Lung (tissue), 12 donors: ENCODE results near the gene TCAIM. TPM values are rescaled to one million over a fixed set of nuclear protein-coding genes. Genes with fewer than 3 reads are reported as not detected.

ENCODE experiments used
- ATAC-seq: fragments of 200-7000 bp; cut with Tn5 transposase; one replicate; pipeline ENCODE4 v1.9.1; 2020; ENCODE audit warnings: moderate number of reproducible peaks; ENCODE audit not compliant: insufficient read depth, low FRiP score
- DNase-seq, 3 donors: peaks; one replicate each; pipeline ENCODE4 v3.0.0-alpha.2; 2013 to 2017
- H3K27ac ChIP-seq, 2 donors: one replicate each; pipeline ENCODE4 v1.5.1; 2013; ENCODE audit warnings: mild to moderate bottlenecking in 2 of 2, moderate library complexity in 2 of 2, control low read depth in 1 of 2, inconsistent platforms in 1 of 2, low read depth in 1 of 2, low read length in 1 of 2
- H3K27me3 ChIP-seq, 3 donors: one replicate each; pipeline ENCODE4 v1.5.1; 2013; ENCODE audit warnings: low read length in 2 of 3; ENCODE audit not compliant: control insufficient read depth in 3 of 3, insufficient read depth in 3 of 3
- H3K36me3 ChIP-seq, 4 donors: one replicate each; pipeline ENCODE4 v1.5.1; 2013; ENCODE audit warnings: low read length in 4 of 4, mild to moderate bottlenecking in 1 of 4, moderate library complexity in 1 of 4; ENCODE audit not compliant: control insufficient read depth in 4 of 4, insufficient read depth in 4 of 4
- H3K4me1 ChIP-seq, 5 donors: one replicate each; pipeline ENCODE4 v1.5.1; 2013; ENCODE audit warnings: low read length in 5 of 5, mild to moderate bottlenecking in 2 of 5, moderate library complexity in 1 of 5; ENCODE audit not compliant: control insufficient read depth in 5 of 5, insufficient read depth in 5 of 5
- H3K4me3 ChIP-seq: one replicate; pipeline ENCODE4 v1.5.1; 2013; ENCODE audit warnings: mild to moderate bottlenecking, control low read depth, moderate library complexity
- H3K9ac ChIP-seq, 2 donors: one replicate each; pipeline ENCODE4 v1.5.1; 2013; ENCODE audit warnings: low read length in 2 of 2, control low read depth in 1 of 2; ENCODE audit not compliant: insufficient read depth in 1 of 2
- H3K9me3 ChIP-seq, 4 donors: one replicate each; pipeline ENCODE4 v1.5.1; 2013; ENCODE audit warnings: low read length in 3 of 4, mild to moderate bottlenecking in 1 of 4, moderate library complexity in 1 of 4; ENCODE audit not compliant: control insufficient read depth in 4 of 4, insufficient read depth in 3 of 4
- WGBS, 2 donors: extraction: QIAGEN DNeasy Blood & Tissue Kit; methylation state at CpG; one replicate each; pipeline ENCODE4 v1.1.7; 2013; 5-methylcytosine and 5-hydroxymethylcytosine counted together
- polyA plus RNA-seq, 2 donors: library from polyadenylated mRNA; stranded (reverse); fragments of 200-250 nt; gene quantifications; one replicate each; pipeline ENCODE4 v1.2.1, GENCODE V29; 2013
- total RNA-seq, 2 donors: library from RNA; depleted of rRNA in 1 of 2; stranded (reverse); fragments of >200 nt in 1 of 2; gene quantifications; one replicate each; pipeline ENCODE4 v1.2.1, GENCODE V29; 2014 to 2021
- TF ChIP-seq, protein P1 (sequence below): IDR thresholded peaks from 2 replicates; pipeline ENCODE4 v1.5.1; 2012; ENCODE audit warnings: mild to moderate bottlenecking; ENCODE audit errors: control extremely low read depth, extremely low read depth
- donor health status: control.
- donor health status: control.
- donor health status: Bipolar disorder and iron deficiency.
- donor health status: healthy.
- donor health status: DM: yes; HTN: yes; CAD: no.

Gene TCAIM
- total and polyA plus RNA-seq, 4 donors: 14.4 to 42.1 (median 18.9) TPM

DNA sequence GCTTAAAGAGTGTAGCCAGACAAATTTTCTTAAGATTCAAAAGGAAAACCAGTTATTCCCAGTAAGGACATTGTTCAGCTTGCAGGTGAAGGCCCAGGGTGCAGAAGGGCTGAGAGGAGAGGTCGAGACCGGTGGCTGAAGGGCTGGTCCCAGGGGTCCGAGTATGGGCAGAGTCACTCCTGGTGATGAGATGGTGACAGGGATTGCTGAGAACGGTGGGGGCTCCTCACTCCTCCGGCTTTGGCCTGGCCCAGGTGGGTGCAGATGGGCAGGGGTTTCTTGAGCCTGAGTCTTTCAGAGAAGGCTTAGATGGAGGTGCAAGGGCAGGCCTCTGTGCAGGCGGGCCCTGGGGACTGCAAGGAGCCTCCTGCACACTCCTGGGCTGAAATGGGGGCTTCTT lies 82.7 kb downstream of the TCAIM start:
- H3K27me3 ChIP-seq: no peaks in the 10 kb centered on the region
- no peak overlapping the region for H3K9ac ChIP-seq
- H3K4me1 ChIP-seq: no peaks in the 10 kb centered on the region
- TF ChIP-seq, protein P1, sequence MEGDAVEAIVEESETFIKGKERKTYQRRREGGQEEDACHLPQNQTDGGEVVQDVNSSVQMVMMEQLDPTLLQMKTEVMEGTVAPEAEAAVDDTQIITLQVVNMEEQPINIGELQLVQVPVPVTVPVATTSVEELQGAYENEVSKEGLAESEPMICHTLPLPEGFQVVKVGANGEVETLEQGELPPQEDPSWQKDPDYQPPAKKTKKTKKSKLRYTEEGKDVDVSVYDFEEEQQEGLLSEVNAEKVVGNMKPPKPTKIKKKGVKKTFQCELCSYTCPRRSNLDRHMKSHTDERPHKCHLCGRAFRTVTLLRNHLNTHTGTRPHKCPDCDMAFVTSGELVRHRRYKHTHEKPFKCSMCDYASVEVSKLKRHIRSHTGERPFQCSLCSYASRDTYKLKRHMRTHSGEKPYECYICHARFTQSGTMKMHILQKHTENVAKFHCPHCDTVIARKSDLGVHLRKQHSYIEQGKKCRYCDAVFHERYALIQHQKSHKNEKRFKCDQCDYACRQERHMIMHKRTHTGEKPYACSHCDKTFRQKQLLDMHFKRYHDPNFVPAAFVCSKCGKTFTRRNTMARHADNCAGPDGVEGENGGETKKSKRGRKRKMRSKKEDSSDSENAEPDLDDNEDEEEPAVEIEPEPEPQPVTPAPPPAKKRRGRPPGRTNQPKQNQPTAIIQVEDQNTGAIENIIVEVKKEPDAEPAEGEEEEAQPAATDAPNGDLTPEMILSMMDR: no peak
- DNase-seq (no peak), ATAC-seq (no peak)
- no peaks in the 10 kb centered on the region for H3K36me3 ChIP-seq
- H3K4me3 ChIP-seq: no peak overlapping the region
- 89 to 95% methylated on average over 6 of the region's 6 CpGs for WGBS, 2 donors
- no peaks in the 10 kb centered on the region for H3K9me3 ChIP-seq
- H3K27ac ChIP-seq: no peak overlapping the region

DNA sequence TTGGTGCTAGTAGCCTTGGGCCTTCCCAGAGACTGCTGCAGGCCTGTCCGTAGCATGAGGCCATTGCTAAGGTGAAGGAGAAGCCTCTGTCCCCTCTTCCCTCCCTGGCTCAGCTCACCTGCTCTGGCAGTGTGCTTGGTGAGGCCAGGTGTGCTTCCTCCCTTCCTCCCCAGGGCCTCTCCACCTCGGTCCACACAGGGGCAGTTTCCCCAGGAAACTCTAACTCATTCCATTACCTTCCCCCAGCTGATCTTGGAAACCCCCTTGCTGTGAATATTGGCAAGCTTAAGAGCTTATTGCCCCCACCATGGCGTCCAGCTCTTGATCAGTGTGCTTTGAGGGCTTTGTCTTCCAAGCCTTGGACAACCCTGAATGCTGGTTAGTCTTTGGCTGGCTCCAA lies 86.2 kb downstream of the TCAIM start:
- no peaks in the 10 kb centered on the region for H3K4me1 ChIP-seq
- WGBS, 2 donors: 66 to 74% methylated on average over 3 of the region's 3 CpGs

DNA sequence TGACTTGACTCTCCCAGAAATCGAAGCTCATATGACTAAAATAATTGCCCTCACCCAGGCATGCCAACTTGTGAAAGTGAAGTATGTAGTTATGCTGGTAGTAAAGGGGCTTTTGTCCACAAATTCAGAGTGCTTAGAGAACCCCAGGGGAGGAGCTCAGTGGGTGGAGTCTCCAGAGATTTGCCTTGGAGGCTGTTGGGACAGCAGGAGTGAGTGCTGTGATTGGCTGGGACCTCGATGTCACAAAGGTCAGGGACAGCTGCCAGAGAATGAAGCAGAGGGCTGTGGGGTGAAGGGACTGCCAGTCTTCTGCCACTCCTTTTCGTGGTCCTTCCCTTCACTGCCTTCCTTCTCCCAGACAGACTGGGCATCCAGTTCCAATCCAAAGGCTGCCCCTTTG lies 89.1 kb downstream of the TCAIM start:
- H3K27me3 ChIP-seq: no peaks in the 10 kb centered on the region
- WGBS, 2 donors: 81 to 86% methylated on average over 3 of the region's 3 CpGs
- ATAC-seq (no peak), DNase-seq (peak in 1 of 3 donors; percentile 21)
- peaks cover 0 to 2% (median 0%) of the 10 kb centered on the region in 4 donors for H3K36me3 ChIP-seq
- no peak overlapping the region for H3K27ac ChIP-seq
- TF ChIP-seq, protein P1: no peak
- H3K9me3 ChIP-seq: no peaks in the 10 kb centered on the region
- no peak overlapping the region for H3K4me3 ChIP-seq
- no peaks in the 10 kb centered on the region for H3K4me1 ChIP-seq
- no peak overlapping the region for H3K9ac ChIP-seq

More for the DNA sequence above, 86.2 kb downstream of the TCAIM start:
- ATAC-seq (no peak), DNase-seq (no peak)
- TF ChIP-seq, protein P1: no peak
- Histone ChIP-seq H3K9ac (no peak overlapping the region), H3K27me3 (no peaks in the 10 kb centered on the region), H3K27ac (no peak overlapping the region), H3K9me3 (no peaks in the 10 kb centered on the region), H3K36me3 (no peaks in the 10 kb centered on the region), H3K4me3 (no peak overlapping the region)

DNA sequence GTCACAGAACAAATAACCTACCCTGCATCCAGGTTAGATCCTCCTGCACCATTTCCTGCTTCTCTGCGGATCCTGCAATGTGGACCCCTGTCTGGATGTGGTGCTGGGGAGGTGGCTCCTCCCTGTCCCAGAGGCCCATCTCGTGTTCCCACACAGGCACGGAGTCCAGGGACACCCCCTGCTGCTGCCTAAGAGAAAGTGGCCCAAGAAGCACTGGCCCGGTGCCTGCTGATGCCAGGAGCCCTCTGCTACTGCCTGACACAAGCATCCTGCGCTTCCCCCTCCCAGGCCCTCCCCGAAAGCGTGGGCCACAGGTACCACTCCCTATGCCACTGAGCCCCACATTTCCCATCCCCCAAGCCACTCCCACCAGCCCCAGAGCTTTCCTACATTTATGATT lies 90.3 kb downstream of the TCAIM start:
- TF ChIP-seq, protein P1: no peak
- WGBS, 2 donors: 81 to 85% methylated on average over 7 of the region's 7 CpGs
- H3K9me3 ChIP-seq: no peaks in the 10 kb centered on the region
- no peak overlapping the region for H3K9ac ChIP-seq
- ATAC-seq: no peak
- no peaks in the 10 kb centered on the region for H3K4me1 ChIP-seq
- H3K36me3 ChIP-seq: peaks cover 0 to 2% (median 0%) of the 10 kb centered on the region in 4 donors
- DNase-seq: no peak
- H3K27ac ChIP-seq: no peak overlapping the region
- H3K27me3 ChIP-seq: no peaks in the 10 kb centered on the region
- H3K4me3 ChIP-seq: no peak overlapping the region
